Cortex of kidney (tissue), 1 donor: Measurements from ENCODE around the gene ZACN.

Experiments used
- DNase-seq: peaks from one replicate; lab custom pipeline; 2025; lab: John Stamatoyannopoulos, UW

Gene ZACN

GRCh38 chr17:76104140-76104895, 25.3 kb downstream of the ZACN start:
- DNase-seq, result no peak

- no peak for DNase-seq
Measured at GRCh38 chr17:76104896-76105231, 25.9 kb downstream of the ZACN start.

- DNase-seq, result no peak
Measured at GRCh38 chr17:76106703-76107102, 27.7 kb downstream of the ZACN start.

GRCh38 chr17:76107509-76107908, 28.5 kb downstream of the ZACN start:
- DNase-seq, result no peak

- no peak for DNase-seq
Measured at GRCh38 chr17:76111956-76112355, 33.0 kb downstream of the ZACN start.

- no peak for DNase-seq
Measured at GRCh38 chr17:76115138-76115754, 36.3 kb downstream of the ZACN start.

GRCh38 chr17:76119409-76120371, 40.7 kb downstream of the ZACN start:
- DNase-seq, result no peak

- no peak for DNase-seq
Measured at GRCh38 chr17:76120658-76121008, 41.7 kb downstream of the ZACN start.

GRCh38 chr17:76121932-76122430, 43.0 kb downstream of the ZACN start:
- no peak for DNase-seq

- no peak for DNase-seq
Measured at GRCh38 chr17:76122431-76123190, 43.6 kb downstream of the ZACN start.

- DNase-seq, result no peak
Measured at GRCh38 chr17:76123191-76123499, 44.2 kb downstream of the ZACN start.

- no peak for DNase-seq
Measured at GRCh38 chr17:76123749-76124581, 45.0 kb downstream of the ZACN start.

- no peak for DNase-seq
Measured at GRCh38 chr17:76124582-76125390, 45.8 kb downstream of the ZACN start.

GRCh38 chr17:76125391-76125675, 46.4 kb downstream of the ZACN start:
- no peak for DNase-seq

- no peak for DNase-seq
Measured at GRCh38 chr17:76125922-76126321, 46.9 kb downstream of the ZACN start.

GRCh38 chr17:76130473-76130872, 51.5 kb downstream of the ZACN start:
- no peak for DNase-seq

- no peak for DNase-seq
Measured at GRCh38 chr17:76131051-76131691, 52.2 kb downstream of the ZACN start.

GRCh38 chr17:76131692-76132573, 53.0 kb downstream of the ZACN start:
- DNase-seq, result no peak
